Measurements from ENCODE around the gene IGSF11. TPM values are rescaled to one million over a fixed set of nuclear protein-coding genes. Genes with fewer than 3 reads are reported as not detected.

Gene IGSF11
- total RNA-seq, 1 donor from 2014 or later, result 1.1 TPM

DNA sequence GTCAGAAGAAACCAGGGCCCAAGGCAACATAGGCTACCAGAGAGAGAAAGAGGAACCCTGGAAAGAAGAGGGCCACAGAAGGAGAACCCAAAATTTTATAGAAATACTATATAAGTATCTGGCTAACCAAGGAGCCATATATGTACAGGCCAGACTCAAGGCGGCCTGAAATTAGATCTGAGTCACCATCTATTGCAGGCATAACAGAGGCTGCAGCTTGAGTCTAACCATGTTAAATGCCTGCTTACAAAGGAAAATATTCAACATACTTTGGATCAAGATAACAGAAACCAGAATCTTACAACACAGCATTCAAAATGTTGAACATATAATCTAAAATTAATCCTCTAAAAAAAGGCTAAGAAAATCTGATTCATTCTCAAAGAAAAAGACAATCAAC lies 23.1 kb downstream of the IGSF11 start:
- Histone ChIP-seq H3K36me3 (no peaks in the 10 kb centered on the region), H3K27me3 (ENCODE audit: low read depth) (no peaks in the 10 kb centered on the region), H3K9me3 (peaks cover 3% of the 10 kb centered on the region), H3K27ac (no peak overlapping the region), H3K4me1 (no peaks in the 10 kb centered on the region), H3K4me3 (no peak overlapping the region)
- DNase-seq (no peak), ATAC-seq (no peak)
- TF ChIP-seq, protein P1, sequence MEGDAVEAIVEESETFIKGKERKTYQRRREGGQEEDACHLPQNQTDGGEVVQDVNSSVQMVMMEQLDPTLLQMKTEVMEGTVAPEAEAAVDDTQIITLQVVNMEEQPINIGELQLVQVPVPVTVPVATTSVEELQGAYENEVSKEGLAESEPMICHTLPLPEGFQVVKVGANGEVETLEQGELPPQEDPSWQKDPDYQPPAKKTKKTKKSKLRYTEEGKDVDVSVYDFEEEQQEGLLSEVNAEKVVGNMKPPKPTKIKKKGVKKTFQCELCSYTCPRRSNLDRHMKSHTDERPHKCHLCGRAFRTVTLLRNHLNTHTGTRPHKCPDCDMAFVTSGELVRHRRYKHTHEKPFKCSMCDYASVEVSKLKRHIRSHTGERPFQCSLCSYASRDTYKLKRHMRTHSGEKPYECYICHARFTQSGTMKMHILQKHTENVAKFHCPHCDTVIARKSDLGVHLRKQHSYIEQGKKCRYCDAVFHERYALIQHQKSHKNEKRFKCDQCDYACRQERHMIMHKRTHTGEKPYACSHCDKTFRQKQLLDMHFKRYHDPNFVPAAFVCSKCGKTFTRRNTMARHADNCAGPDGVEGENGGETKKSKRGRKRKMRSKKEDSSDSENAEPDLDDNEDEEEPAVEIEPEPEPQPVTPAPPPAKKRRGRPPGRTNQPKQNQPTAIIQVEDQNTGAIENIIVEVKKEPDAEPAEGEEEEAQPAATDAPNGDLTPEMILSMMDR (IDR thresholded peaks at IDR 0.05), result no peak
- intact Hi-C loops (cut with DNase I), result no loop called here

- DNase-seq, result no peak
- Histone ChIP-seq H3K27ac (no peak overlapping the region), H3K4me3 (no peak overlapping the region), H3K36me3 (no peaks in the 10 kb centered on the region), H3K9me3 (no peaks in the 10 kb centered on the region), H3K27me3 (ENCODE audit: low read depth) (no peaks in the 10 kb centered on the region), H3K4me1 (no peaks in the 10 kb centered on the region)
- TF ChIP-seq, protein P1 (IDR thresholded peaks at IDR 0.05), result no peak
- no peak for ATAC-seq
- intact Hi-C loops (cut with DNase I), result no loop called here
These were observed 37.5 kb downstream of the IGSF11 start for GRCh38 chr3:118997190-118997589.

GRCh38 chr3:118991775-118992174 lies 42.9 kb downstream of the IGSF11 start:
- no peak overlapping the region for H3K27ac ChIP-seq
- DNase-seq, result no peak
- no peak overlapping the region for H3K4me3 ChIP-seq
- intact Hi-C loops (cut with DNase I), result no loop called here
- ATAC-seq, result no peak
- no peaks in the 10 kb centered on the region for H3K9me3 ChIP-seq
- H3K36me3 ChIP-seq, result no peaks in the 10 kb centered on the region
- TF ChIP-seq, protein P1 (IDR thresholded peaks at IDR 0.05), result no peak
- H3K27me3 ChIP-seq (ENCODE audit: low read depth), result peaks cover under 1% of the 10 kb centered on the region
- H3K4me1 ChIP-seq, result no peaks in the 10 kb centered on the region

DNA sequence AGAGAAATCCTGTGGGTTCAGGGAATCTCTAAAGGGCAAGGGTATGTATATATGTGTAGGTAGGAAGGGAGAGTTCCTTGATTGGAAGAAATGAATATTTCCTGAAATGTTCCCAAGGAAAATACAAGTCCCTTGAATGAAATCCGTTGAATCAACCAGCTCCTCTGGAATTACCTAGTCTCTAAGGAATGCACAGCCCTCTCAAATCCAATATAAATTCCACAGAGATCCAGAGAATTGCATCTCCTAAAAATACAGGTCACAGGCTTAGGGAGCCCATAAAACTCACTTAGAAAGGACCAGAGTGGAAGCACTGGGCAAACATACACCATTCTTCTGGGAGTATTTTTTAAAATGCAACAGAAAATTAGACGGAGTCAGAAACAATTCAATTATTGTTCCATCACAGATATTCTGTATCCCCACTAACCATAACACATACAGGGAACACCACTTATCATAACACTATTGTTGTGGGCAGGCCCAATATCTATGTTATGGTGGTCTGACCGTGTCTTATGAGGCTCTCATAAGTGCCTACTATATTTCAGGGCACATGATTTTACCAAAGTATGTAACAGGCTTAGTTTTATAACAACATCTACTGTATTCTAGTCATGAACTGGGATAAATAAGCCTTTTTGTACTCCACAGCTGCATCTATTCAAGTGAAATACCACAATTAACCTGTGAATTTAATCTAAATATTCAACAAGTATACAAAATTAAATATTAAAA lies 43.7 kb downstream of the IGSF11 start:
- Histone ChIP-seq H3K9me3 (no peaks in the 10 kb centered on the region), H3K27ac (no peak overlapping the region), H3K36me3 (no peaks in the 10 kb centered on the region), H3K27me3 (ENCODE audit: low read depth) (peaks cover 5% of the 10 kb centered on the region), H3K4me1 (no peaks in the 10 kb centered on the region), H3K4me3 (no peak overlapping the region)
- TF ChIP-seq, protein P1 (IDR thresholded peaks at IDR 0.05), result no peak
- no peak for ATAC-seq
- DNase-seq, result no peak
- intact Hi-C loops (cut with DNase I), result no loop called here

GRCh38 chr3:118988198-118989130 lies 46.2 kb downstream of the IGSF11 start:
- ATAC-seq (no peak), DNase-seq (no peak)
- TF ChIP-seq, protein P1 (IDR thresholded peaks at IDR 0.05), result no peak
- Histone ChIP-seq H3K9me3 (no peaks in the 10 kb centered on the region), H3K27ac (no peak overlapping the region), H3K36me3 (no peaks in the 10 kb centered on the region), H3K4me3 (no peak overlapping the region), H3K27me3 (ENCODE audit: low read depth) (peaks cover 5% of the 10 kb centered on the region), H3K4me1 (no peaks in the 10 kb centered on the region)
- intact Hi-C loops (cut with DNase I), result no loop called here
